Measurements from ENCODE around the gene APOE.
"Not testable (repeated sequence)": the region's sequence is repeated elsewhere in the genome, so short reads cannot be mapped to it uniquely, and the experiment has no call there.

The APOE gene

GRCh38 chr19:44912854-44913253, 7.3 kb downstream of the APOE start:
- no peak for DNase-seq

- DNase-seq, result not testable (repeated sequence)
Measured at GRCh38 chr19:44913512-44914432, 8.2 kb downstream of the APOE start.

- DNase-seq, result peak; percentile 70
Measured at GRCh38 chr19:44914433-44915206, 9.0 kb downstream of the APOE start, which contains the start of gene APOC1. Gene APOC1 (plus strand): TSS chr19:44914608. CDS start chr19:44914892, 284 bp downstream.

- no peak for DNase-seq
Measured at GRCh38 chr19:44924243-44924725, 18.7 kb downstream of the APOE start.

GRCh38 chr19:44925114-44925891, 19.7 kb downstream of the APOE start:
- DNase-seq, result no peak

GRCh38 chr19:44926245-44927077, 20.9 kb downstream of the APOE start:
- DNase-seq, result not testable (repeated sequence)

GRCh38 chr19:44927746-44928145, 22.1 kb downstream of the APOE start:
- DNase-seq, result no peak

- no peak for DNase-seq
Measured at GRCh38 chr19:44930088-44930487, 24.5 kb downstream of the APOE start.

GRCh38 chr19:44931541-44931940, 25.9 kb downstream of the APOE start:
- DNase-seq, result no peak

- no peak for DNase-seq
Measured at GRCh38 chr19:44939668-44940067, 34.1 kb downstream of the APOE start.

GRCh38 chr19:44942067-44942571, 36.5 kb downstream of the APOE start, which contains the start of gene APOC4:
Gene APOC4 (plus strand): TSS chr19:44942237. CDS start chr19:44942278, 41 bp downstream.
- no peak for DNase-seq

- DNase-seq, result no peak
Measured at GRCh38 chr19:44943801-44944249, 38.2 kb downstream of the APOE start.

GRCh38 chr19:44947041-44947581, 41.5 kb downstream of the APOE start:
- no peak for DNase-seq

GRCh38 chr19:44948237-44948636, 42.6 kb downstream of the APOE start:
- DNase-seq, result no peak

- no peak for DNase-seq
Measured at GRCh38 chr19:44948763-44949374, 43.3 kb downstream of the APOE start.

GRCh38 chr19:44949550-44949949, 44.0 kb downstream of the APOE start:
- DNase-seq, result no peak

GRCh38 chr19:44951179-44952159, 45.9 kb downstream of the APOE start:
- DNase-seq, result peak; percentile 50

- no peak for DNase-seq
Measured at GRCh38 chr19:44954278-44954648, 48.7 kb downstream of the APOE start.

All from effector CD8-positive, alpha-beta T cell (primary cell).